Lower lobe of right lung (tissue), 2 donors: ENCODE results near the gene ZNF222. TPM values are rescaled to one million over a fixed set of nuclear protein-coding genes. Genes with fewer than 3 reads are reported as not detected.
A peak's percentile ranks its signal among the peaks of the same experiment; 100 is the strongest.

Experiments used
- ATAC-seq, 2 donors: fragments of 200-7000 bp; cut with Tn5 transposase; one replicate each; pipeline ENCODE4 v1.9.1; 2020 to 2022; ENCODE audit warnings: mild to moderate bottlenecking in 2 of 2, moderate library complexity in 2 of 2
- DNase-seq: peaks from one replicate; pipeline ENCODE4 v3.0.0-alpha.2; 2020
- H3K27ac ChIP-seq: fragments of 200-600 bp; one replicate; pipeline ENCODE4 v1.8.0; 2022
- H3K27me3 ChIP-seq: fragments of 200-600 bp; one replicate; pipeline ENCODE4 v1.8.0; 2022; ENCODE audit warnings: low read depth
- H3K36me3 ChIP-seq: fragments of 200-600 bp; one replicate; pipeline ENCODE4 v1.8.0; 2022; ENCODE audit warnings: mild to moderate bottlenecking
- H3K4me1 ChIP-seq: fragments of 200-600 bp; one replicate; pipeline ENCODE4 v1.8.0; 2022
- H3K4me3 ChIP-seq: fragments of 200-600 bp; one replicate; pipeline ENCODE4 v1.8.0; 2022; ENCODE audit warnings: mild to moderate bottlenecking
- H3K9me3 ChIP-seq: fragments of 200-600 bp; one replicate; pipeline ENCODE4 v1.8.0; 2022
- intact Hi-C: fragments of 100-400 bp; cut with DNase I; formaldehyde crosslinking; loops from one replicate; pipeline ENCODE4 v1.11.0; 2022
- total RNA-seq: library from RNA; stranded (reverse); fragmentation: NEBNext Ultra II Directional; extraction: Animal tissue kit (Norgen Biotek cat#: 25700); gene quantifications from one replicate; pipeline ENCODE4 v1.2.1, GENCODE V29; 2021
- TF ChIP-seq, protein P1 (sequence below): fragments of 200-600 bp; IDR thresholded peaks from one replicate; pipeline ENCODE4 v1.8.0; 2022; ENCODE audit warnings: antibody characterized with exemption, mild to moderate bottlenecking
- donor health status: DM: no; HTN: yes; CAD: no; lungs with severe emphysema.

ZNF222 gene
- total RNA-seq, 1 donor from 2014 or later, result 3.1 TPM

DNA sequence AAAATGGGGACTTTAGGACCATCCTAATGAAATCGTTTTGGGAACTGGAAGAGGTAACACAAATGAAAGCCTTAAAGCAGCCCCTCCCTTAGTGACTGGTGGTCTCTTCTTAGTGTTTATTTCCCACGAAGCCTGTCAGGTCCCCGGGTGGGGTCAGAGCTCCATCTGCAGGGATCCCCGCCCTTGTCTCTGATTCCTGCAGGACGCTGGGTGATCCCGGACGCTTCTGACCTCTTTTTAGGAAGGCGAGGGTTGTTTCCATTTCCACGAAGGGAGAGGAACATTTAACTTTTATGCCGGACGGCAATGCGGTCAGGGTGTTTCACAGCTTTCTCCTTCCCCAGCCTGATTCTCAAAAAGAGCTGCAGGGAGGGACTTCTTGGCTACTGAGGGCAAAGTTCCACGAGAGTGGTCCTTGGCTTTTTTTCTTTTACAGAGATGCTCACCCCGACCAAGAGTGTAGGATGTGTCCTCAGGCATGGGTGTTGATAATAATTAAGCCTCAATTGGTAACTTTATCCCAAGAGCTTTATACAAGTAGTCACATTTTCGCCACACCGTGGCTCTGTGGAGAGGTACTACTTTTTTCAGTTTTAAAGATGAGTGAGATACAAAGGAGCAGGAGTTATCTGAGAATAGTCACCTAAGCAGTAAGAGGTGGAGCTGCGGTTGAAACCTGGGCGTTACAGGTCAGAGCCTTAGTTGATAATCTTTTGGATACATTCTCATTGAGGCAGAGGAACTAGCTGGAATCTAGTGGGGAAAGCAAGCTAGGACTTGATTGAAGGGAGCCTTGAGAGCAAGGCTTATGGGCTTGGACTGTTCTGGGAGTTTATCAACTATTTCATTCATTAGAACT, 47.6 kb downstream of the ZNF222 start:
- peaks cover 2% of the 10 kb centered on the region for H3K36me3 ChIP-seq
- H3K4me3 ChIP-seq, result peak overlapping the region; percentile 70
- intact Hi-C loops, result no loop called here
- H3K27me3 ChIP-seq, result no peaks in the 10 kb centered on the region
- H3K4me1 ChIP-seq, result peaks cover 9% of the 10 kb centered on the region
- DNase-seq (no peak), ATAC-seq (peak in 1 of 2 donors; percentile 40)
- TF ChIP-seq, protein P1, sequence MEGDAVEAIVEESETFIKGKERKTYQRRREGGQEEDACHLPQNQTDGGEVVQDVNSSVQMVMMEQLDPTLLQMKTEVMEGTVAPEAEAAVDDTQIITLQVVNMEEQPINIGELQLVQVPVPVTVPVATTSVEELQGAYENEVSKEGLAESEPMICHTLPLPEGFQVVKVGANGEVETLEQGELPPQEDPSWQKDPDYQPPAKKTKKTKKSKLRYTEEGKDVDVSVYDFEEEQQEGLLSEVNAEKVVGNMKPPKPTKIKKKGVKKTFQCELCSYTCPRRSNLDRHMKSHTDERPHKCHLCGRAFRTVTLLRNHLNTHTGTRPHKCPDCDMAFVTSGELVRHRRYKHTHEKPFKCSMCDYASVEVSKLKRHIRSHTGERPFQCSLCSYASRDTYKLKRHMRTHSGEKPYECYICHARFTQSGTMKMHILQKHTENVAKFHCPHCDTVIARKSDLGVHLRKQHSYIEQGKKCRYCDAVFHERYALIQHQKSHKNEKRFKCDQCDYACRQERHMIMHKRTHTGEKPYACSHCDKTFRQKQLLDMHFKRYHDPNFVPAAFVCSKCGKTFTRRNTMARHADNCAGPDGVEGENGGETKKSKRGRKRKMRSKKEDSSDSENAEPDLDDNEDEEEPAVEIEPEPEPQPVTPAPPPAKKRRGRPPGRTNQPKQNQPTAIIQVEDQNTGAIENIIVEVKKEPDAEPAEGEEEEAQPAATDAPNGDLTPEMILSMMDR, result no peak
- no peak overlapping the region for H3K27ac ChIP-seq
- peaks cover 19% of the 10 kb centered on the region for H3K9me3 ChIP-seq

DNA sequence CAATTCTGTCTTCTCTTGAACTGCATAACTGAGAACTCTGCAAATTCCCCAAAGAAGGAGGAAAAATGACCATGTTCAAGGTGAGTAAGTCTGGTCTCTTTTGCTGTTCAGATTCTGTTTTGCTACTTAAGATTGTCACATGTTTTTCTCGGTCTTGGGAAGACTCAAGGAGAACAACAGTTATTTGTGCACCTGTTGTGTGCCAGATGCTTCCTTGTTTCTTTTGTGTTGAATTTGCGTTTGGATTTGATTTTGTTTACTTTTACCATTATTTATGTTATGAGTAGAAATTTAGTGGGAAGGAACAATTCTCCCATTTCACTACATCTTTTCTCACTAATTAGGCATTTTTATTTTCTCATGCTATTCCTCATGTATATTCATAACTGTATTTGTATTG, 51.1 kb downstream of the ZNF222 start:
- H3K4me1 ChIP-seq, result peaks cover 9% of the 10 kb centered on the region
- no peak for ATAC-seq
- H3K27me3 ChIP-seq, result no peaks in the 10 kb centered on the region
- no peak overlapping the region for H3K4me3 ChIP-seq
- H3K36me3 ChIP-seq, result peaks cover 18% of the 10 kb centered on the region
- no peak overlapping the region for H3K27ac ChIP-seq
- H3K9me3 ChIP-seq, result no peaks in the 10 kb centered on the region
- intact Hi-C loops, result no loop called here
- TF ChIP-seq, protein P1, result no peak
- no peak for DNase-seq

Other genes starting within 250 kb of the ZNF222 start
- 3.6 TPM for gene KCNN4, start 244.4 kb upstream of the ZNF222 start, total RNA-seq
- gene LYPD5, start 222.9 kb upstream of the ZNF222 start, total RNA-seq, result 7.5 TPM
- gene ZNF283, start 198.1 kb upstream of the ZNF222 start, total RNA-seq, result 12.7 TPM
- 3.2 TPM for gene ZNF404, start 141.4 kb upstream of the ZNF222 start, total RNA-seq
- gene ZNF45, start 90.1 kb upstream of the ZNF222 start, total RNA-seq, result 13.3 TPM
- gene ZNF221, start 74.2 kb upstream of the ZNF222 start, total RNA-seq, result 6.2 TPM
- gene ZNF155, start 41.2 kb upstream of the ZNF222 start, total RNA-seq, result 8.9 TPM
- gene ZNF230, start 22.4 kb upstream of the ZNF222 start, total RNA-seq, result 4.8 TPM
- 5.7 TPM for gene ZNF223, start 26.7 kb downstream of the ZNF222 start, total RNA-seq
- 2.4 TPM for gene ZNF284, start 46.8 kb downstream of the ZNF222 start, total RNA-seq
- gene ZNF224, start 69.0 kb downstream of the ZNF222 start, total RNA-seq, result 31.6 TPM
- gene ZNF225, start 88.0 kb downstream of the ZNF222 start, total RNA-seq, result 6.8 TPM
- 16.1 TPM for gene ZNF234, start 116.2 kb downstream of the ZNF222 start, total RNA-seq
- gene ZNF226, start 139.7 kb downstream of the ZNF222 start, total RNA-seq, result 17.7 TPM
- gene ZNF227, start 187.2 kb downstream of the ZNF222 start, total RNA-seq, result 18.2 TPM
- gene ZNF233, start 234.5 kb downstream of the ZNF222 start, total RNA-seq, result 0.86 TPM